Measurements from ENCODE around the gene WT1.

The WT1 gene

DNA sequence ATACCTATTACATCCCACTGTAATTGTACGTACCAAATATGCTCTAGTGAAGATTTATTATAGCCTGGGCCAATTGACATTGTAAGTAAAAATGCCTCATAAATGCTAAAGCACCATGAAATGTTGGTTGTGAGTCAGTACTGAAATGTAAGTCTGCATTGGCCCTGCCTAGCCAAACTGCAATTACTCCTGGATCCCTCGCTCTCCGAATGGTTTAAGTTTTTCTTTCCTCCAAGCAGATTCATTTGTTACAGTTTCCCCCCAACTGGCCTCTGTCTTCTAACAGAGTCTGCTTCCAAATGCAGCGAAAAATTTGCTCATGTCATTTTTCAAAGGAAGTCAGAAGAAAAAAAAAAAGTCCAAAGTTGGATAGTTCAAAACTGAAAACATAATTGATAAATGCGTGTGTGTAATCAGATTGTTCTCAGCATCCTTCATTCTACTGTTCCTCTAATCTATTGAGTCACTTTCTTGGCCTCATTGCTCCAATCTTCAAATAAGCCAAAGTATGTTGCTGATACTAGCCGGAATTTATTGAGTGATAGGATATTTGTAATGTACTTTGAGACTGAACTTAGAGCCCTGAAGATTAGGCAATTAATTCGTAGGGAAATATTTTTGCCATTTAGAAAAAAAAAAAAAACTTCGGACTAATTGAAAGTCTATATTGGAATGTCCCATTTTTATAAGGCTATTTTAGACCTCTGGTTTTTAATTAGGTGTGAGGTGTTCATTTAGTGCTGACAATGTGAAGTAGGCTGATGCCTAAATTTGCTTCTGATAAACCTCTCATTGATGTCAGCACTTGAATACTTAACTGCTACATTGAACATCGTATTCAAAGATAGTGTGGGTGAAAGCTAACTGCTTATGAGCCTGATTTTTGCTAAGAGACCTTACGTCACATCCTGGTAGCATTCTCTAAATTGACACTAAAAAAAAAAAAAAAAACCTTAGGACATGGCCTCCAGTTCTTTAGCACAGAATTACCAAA lies 93.4 kb downstream of the WT1 start:
- no peak overlapping the region for H3K4me3 ChIP-seq (ENCODE audit: low read length)
- no peaks in the 10 kb centered on the region for H3K36me3 ChIP-seq (ENCODE audit: insufficient read depth, low read depth, low read length)

DNA sequence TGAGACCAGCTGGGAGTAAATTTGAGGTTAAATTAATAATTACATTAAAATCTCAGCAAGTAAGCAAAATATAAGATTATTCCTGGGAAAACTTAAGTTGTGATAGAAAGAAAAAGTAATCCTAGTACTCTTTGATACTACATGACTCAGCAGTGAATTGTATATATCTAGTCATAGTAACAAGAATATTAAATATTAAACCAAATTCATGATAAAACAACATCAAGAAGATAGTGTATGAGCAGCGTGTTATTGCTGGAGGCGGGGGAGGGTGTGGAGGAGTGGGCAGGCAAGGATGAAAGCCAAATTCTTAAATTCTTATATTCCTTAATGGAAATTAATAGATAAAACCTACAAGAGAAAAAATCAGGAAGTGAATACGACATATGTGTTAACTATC lies 95.2 kb downstream of the WT1 start:
- Histone ChIP-seq H3K4me1 (ENCODE audit: insufficient read depth, low read length) (no peaks in the 10 kb centered on the region), H3K27me3 (ENCODE audit: insufficient read depth, low read length) (peaks cover 1% of the 10 kb centered on the region), H3K36me3 (ENCODE audit: insufficient read depth, low read depth, low read length) (no peaks in the 10 kb centered on the region), H3K4me3 (ENCODE audit: low read length) (no peak overlapping the region), H3K9me3 (ENCODE audit: insufficient read depth, low read depth, low read length) (peaks cover 3% of the 10 kb centered on the region; the same call in 1 of the 2 replicates), H3K9ac (ENCODE audit: low read depth, low read length) (no peak overlapping the region), H3K27ac (ENCODE audit: low read length) (no peak overlapping the region)

More for the DNA sequence above, 93.4 kb downstream of the WT1 start:
- no peaks in the 10 kb centered on the region for H3K9me3 ChIP-seq (ENCODE audit: insufficient read depth, low read depth, low read length)
- H3K4me1 ChIP-seq (ENCODE audit: insufficient read depth, low read length) = no peaks in the 10 kb centered on the region
- H3K27ac ChIP-seq (ENCODE audit: low read length) = no peak overlapping the region
- no peak overlapping the region for H3K9ac ChIP-seq (ENCODE audit: low read depth, low read length)
- no peaks in the 10 kb centered on the region; the same call in 1 of the 2 replicates for H3K27me3 ChIP-seq (ENCODE audit: insufficient read depth, low read length)
